Measurements from ENCODE around the gene APOD.
"Not testable (repeated sequence)": the region's sequence is repeated elsewhere in the genome, so short reads cannot be mapped to it uniquely, and the experiment has no call there.

GRCh38 chr3:195633351-195633750, 49.6 kb upstream of the APOD start:
- TF ChIP-seq, protein P1, sequence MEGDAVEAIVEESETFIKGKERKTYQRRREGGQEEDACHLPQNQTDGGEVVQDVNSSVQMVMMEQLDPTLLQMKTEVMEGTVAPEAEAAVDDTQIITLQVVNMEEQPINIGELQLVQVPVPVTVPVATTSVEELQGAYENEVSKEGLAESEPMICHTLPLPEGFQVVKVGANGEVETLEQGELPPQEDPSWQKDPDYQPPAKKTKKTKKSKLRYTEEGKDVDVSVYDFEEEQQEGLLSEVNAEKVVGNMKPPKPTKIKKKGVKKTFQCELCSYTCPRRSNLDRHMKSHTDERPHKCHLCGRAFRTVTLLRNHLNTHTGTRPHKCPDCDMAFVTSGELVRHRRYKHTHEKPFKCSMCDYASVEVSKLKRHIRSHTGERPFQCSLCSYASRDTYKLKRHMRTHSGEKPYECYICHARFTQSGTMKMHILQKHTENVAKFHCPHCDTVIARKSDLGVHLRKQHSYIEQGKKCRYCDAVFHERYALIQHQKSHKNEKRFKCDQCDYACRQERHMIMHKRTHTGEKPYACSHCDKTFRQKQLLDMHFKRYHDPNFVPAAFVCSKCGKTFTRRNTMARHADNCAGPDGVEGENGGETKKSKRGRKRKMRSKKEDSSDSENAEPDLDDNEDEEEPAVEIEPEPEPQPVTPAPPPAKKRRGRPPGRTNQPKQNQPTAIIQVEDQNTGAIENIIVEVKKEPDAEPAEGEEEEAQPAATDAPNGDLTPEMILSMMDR (IDR thresholded peaks at IDR 0.05) = not testable (repeated sequence)
- TF ChIP-seq POLR2A, POLR2AphosphoS5 (IDR thresholded peaks at IDR 0.05): not testable (repeated sequence)
